Activated CD4-positive, alpha-beta T cell treated with anti-CD3 and anti-CD28 coated beads, Interleukin-2, amount 50 U/mL, for 24 hours (primary cell): ENCODE results near the gene DDX41.
A peak's percentile ranks its signal among the peaks of the same experiment; 100 is the strongest.
"Not testable (repeated sequence)": the region's sequence is repeated elsewhere in the genome, so short reads cannot be mapped to it uniquely, and the experiment has no call there.

Experiments used
- DNase-seq, 2 donors: peaks; one replicate each; pipeline ENCODE4 v3.0.0-alpha.2; 2020; ENCODE audit warnings: low read depth in 1 of 2, low spot score in 1 of 2

The DDX41 gene

DNA sequence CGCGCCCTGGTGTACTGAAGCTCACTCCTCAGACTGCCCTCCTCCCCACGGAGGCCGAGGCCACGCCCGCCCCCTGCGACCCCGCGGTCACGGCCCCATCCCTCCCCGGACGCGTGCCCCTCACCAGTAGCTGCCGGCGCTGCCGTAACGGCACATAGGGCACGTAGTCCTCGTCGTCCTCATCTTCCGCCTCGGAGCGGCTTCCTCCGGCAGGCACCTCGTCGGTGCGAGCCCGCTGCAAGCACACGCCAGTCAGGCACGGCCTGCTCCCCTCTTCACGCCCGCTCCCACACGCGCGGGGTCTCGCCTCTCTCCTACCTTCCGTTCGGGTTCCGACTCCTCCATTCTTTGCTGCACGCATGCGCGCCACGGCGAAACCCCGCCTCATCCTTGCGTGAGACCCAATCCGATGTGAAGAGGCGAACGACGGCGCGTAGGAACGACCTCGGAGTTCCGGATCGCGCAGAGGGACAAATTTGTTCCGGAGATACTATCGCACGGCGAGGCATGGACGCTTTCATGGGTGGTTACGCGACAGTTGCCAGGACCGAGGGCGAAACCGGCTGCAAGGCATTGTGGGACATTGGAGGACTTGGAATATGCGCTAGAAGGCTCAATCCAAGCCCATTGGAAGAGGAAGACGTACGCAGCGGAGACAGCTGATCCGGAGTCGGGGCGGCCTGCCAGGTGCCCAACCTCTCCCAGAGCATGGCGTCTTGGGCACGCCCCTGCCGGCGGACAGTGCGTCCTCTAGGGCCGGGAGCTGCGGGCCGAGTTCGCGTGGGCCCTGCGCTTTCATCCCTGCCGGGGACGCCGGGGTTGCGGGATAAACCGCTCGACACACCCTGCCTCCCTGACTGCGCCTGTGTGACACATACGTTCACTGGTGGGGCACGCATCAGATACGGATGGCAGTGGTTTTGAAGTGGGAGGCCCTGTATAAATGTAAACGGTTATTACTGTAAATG lies at the start of gene DDX41:
DDX41 (minus strand) TSS at position 361 of the 968 bp plus-strand sequence; CDS start at position 345, 16 bp downstream.
- DNase-seq = peak; percentile 93 to 94

DNA sequence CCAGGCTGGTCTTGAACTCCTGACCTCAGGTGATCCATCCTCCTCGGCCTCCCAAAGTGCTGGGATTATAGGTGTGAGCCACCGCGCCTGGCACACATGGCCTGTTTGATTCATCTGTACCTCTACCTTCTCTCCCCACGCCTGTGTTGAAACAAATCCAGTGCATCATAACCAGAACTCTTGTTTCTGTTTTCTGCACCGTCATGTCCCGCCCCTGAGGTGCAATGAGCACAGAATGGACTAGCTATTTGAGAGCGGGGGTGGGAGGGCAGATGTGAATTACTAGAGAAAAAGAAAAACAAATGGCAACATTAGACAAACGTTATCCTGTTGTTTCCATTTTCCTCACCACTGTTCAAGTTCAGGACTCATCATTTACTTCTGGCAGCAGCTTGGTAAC lies 48.3 kb upstream of the DDX41 start:
- no peak for DNase-seq

DNA sequence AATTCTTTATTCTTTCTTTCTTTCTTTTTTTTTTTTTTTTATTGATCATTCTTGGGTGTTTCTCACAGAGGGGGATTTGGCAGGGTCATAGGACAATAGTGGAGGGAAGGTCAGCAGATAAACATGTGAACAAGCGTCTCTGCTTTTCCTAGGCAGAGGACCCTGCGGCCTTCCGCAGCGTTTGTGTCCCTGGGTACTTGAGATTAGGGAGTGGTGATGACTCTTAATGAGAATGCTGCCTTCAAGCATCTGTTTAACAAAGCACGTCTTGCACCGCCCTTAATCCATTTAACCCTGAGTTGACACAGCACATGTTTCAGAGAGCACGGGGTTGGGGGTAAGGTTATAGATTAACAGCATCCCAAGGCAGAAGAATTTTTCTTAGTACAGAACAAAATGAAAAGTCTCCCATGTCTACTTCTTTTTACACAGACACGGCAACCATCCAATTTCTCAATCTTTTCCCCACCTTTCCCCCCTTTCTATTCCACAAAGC lies 42.7 kb upstream of the DDX41 start:
- not testable (repeated sequence) for DNase-seq

DNA sequence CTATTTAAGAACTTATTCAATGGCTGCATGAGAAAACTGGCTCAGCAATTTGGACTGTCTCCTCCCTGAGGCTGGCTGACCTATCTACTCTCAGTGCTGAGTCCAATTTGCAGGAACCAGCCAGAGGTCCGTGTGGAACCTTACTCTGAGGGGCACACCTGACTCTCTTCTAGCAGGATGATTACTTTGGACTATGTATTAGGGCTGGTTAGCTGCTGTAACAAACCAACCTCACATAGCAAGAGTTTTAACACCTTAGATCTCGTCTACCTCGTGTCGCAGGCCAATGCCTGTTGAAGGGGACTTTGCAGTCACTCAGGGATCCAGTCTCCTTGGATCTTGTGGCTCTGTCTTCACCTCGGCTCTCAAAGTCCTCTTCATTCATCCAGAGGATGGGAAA lies 41.0 kb upstream of the DDX41 start:
- DNase-seq = no peak

DNA sequence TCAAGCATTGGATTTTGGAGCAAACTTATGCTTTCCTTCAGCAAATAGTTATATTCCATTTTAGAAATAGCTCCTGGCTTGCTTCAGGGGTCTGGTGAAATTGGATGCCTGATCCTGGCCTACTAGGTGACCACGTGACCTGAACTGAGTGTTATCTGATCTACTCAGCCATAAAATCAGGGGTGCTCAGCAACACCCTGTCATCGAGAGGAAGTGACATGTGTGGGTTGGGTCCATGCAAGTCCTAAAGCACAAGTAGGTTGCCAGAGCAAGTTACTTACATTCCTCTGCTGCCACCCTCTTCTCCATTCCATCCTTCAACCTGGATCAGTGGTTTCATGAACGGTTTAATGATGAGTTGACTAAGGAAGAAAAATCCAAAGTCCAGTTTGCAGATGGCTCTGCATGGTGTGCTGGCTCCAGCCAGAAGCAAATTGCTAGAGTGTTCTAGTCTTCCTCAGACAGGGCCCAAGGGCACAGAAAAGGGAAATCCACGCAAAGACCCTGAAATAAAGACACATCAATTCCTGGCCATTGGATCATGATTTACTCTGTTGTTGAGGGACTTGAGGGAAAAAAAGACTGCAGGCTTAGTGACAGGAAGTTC lies 40.4 kb upstream of the DDX41 start:
- DNase-seq = no peak

DNA sequence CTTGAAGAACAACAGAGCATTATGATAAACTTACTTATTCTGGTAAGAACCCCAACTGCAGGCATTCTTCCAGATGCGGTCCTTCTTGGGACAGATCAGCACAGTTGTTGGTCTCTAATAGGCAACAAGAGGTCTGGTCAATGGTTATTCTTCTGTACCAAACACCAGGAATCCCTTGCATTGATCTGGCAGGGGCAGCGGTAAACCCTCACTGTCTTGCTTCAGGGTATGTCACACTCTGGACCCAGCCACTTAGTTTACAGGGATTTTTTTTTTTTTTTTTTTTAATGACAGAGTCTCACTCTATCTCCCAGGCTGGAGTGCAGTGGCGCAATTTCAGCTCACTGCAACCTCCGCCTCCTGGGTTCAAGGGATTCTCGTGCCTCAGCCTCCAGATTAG lies 38.9 kb upstream of the DDX41 start:
- no peak for DNase-seq

DNA sequence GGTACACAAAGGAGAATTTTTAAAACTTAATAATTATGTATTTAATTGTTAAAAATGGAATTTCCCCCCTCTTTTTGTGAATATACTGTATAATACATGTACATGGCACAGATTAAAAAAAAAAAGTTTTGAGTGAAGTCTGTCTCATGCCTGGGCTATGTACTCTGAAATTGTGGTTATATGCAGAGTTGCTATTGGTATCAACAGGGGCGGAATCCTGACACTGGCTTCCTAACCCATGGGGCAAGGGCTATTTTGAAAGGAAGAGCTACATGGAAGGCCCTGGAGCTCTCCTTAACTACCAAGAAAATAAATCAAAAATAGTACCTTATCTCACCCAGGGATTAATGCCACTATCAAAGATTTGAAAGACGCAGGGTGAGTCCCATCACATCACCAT lies 38.5 kb upstream of the DDX41 start:
- DNase-seq = no peak

DNA sequence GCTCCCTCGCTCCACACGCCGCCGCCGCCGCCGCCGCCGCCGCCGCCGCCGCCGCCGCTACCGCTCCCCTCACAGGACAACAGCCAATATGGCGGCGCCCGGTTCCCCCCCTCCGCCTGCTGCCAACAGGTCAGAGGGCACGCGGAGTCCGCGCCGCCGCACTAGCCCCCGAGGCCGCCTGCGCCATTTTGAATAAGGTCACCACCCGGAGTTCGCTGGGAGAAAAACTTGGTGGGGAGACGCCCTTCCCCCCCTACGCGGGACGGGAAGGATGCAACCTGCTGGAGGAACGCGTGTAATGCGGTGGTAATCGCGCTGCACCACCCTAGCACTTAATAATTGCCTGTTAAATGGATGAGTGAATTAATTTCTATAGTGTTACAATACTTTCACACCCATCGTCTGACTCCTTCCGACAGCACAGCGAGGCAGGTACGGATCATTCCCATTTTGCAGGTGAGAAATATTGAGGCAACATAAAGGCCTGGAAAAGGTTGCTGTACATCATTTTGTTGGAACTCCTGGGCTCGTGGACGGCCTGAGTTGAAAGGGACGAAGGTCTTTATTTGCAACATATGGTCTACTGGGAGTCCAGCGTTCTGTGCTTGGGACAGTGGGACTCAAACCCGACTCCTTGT lies 37.8 kb upstream of the DDX41 start, which contains the start of gene FAM193B:
FAM193B (minus strand) TSS at position 90 of the 638 bp plus-strand sequence. CDS start 105 bp downstream, outside the sequence.
- DNase-seq = peak; percentile 91 to 94

DNA sequence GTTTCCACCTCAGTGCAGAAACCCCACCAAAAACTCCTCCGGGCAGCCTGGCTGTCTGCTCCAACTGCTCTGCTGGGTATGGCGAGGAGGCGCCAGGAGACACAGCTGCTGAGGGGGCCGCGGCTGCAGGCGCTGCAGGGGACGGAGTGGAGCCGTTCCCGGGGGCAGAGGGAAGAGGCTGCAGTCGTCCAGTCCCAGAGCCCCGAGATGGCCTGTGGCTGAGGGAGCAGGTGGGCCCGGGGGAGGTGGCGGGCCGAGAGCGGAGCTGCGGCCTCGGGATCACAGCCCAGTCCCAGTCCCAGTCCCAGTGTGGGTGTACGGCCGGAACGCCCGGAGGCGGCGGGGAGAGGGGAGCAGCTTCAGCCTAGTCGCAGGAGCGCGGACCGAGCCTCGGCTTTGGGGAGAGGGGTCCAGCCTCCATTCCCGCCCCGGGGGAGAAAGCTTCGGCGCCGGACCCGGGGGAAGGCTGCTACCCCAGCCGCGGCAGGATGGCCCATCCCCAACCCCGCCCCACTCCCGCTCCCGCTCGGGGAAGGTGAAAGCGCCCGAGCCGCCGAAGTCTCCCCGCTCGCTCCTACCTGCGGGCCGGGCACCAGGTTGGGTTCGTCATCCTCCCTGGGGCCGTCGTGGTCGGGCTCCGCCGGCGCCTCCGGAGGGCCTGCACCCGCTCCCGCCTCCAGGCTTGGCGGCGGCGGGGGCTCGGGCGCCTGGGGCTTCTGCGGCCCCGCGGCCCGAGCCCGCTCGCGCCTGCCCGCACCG lies 37.1 kb upstream of the DDX41 start:
- DNase-seq = peak; percentile 10 to 25

DNA sequence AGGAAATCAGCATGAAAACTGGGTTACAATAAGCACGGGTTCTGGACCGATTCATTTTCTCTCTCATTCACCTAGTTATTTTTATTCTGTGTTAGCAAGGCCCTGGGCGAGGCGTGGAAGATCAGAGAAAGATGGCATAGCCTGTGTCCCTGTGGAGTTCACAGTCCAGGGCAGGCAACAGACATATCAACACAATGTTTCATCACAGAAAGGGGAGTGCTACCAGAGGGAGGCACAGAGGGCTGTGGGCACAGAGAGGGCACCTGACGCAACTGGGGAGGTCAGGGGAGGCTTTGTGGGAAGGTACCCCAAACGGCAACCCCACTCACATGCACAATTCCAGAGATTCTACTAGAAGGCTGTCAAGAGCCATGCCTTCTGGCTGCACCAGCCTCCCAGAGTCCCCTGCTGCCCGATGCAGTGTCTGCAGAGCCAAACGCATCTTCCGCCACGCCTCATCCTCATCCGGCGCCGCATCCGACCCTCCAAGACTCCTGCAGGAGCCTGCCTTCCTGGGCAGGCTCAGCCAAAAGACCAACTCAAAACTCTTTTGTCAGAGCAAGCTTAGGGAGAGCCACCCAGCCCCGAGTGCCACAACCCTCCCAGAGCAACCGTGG lies 36.2 kb upstream of the DDX41 start:
- no peak for DNase-seq

DNA sequence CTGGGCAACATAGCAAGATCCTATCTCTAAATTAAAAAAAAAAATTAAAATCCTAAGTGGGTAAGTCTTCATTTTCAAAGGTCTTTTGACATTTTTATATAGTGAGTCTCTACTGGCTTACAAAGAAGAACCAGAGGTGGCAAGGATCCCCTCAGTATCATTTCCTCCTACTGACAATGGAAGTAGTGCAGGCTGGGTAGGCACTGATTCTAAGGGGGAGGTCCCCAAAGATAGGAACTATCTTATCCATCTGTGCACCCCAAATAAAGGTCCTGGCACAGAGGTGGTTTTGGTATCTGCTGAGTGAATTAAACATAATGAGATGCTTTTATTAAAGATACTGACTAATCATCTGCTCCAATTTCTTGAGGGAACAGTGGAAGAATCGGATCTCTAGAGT lies 33.4 kb upstream of the DDX41 start:
- no peak for DNase-seq

DNA sequence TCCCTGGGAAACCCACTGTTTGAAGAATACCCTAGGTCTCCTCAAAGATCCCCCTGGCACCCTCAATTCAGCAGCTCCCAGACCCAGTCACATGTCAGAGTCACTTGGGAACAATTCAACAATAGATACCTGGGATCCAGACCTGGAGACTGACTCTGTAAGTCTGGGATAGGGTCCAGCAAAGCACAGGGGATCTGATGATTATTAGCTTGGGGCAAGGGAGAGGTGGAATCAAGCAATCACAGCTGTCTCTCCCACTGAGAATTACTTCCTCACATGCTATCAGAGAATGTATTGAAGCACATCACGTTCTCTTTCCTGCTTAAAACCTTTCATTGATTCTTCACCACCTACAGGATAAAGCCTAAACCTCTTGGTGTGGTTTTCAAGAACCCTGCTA lies 31.7 kb upstream of the DDX41 start:
- DNase-seq = no peak

DNA sequence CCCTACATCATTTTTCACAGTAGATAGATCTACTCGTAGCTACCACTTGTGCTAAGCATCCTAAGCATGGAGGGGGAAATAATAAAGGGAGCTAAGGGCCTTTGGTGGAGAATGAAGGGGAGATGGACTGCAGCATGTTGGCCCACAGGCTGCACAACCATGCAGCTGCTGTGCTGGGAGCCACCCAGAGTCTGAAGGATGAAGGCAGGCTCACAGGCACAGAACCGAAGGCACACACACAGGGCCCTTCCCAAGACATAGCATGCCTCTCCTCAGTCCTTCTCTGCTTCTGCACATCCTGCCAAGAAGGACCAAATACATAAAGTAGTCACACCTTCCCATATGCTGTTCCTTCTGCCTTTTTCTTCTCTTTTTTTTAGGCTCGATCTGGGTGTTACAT lies 31.0 kb upstream of the DDX41 start:
- no peak for DNase-seq

DNA sequence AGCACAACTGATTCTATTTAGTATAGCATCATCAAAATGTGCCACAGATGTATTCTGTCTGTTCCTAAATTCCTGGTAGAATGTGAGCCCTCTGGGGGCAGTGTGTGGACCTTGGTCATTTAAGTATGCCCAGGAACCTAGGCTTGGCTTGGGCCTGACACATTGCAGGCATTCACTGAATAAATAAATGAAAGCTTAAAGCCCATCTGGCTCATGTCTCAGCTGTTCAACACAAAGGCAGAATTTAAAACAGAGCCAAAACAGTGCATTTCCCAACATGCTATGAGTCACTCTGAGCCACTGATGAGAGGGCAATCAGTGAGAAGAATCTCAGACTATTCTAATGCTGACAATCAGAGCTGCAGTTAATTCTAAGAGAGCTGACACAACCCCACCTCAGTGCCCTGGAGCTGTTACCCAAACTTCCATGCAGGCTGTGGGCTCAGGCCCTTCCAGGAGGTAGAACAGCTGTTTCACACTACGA lies 29.5 kb upstream of the DDX41 start:
- DNase-seq = no peak

DNA sequence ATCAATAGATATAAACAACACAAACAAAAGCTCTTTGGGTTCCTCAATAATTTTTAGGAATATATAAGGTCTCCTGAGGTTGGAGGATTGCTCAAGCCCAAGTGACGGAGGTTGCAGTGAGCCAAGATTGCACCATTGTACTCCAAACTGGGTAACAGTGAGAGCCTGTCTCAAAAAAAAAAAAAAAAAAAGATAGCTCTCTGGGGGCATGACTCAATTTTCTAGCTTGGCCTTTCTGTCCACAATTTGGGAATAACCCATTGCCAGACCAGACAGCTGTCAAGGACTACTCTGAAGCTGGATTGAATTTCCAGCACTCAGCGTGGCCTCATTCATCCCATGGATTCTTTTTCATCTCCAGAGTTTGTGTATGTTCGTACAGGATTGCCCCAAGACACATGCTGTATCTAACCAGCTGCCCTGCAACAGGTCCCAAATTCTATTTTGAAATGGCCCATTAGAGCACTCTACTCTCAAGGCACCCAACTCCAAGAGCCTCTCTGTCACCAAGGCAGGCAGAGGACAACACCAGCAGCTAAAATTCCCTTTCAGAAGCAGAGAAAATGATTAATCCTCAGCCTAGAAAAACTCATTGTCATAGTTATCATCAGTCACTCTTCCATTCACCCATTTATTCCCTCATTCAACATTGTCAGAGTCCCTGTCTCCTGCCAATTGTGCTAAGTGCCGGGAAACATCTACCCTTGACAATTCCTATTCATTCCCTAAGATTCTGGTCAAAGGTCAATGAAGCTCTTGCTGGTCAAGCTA lies 28.9 kb upstream of the DDX41 start:
- no peak for DNase-seq

DNA sequence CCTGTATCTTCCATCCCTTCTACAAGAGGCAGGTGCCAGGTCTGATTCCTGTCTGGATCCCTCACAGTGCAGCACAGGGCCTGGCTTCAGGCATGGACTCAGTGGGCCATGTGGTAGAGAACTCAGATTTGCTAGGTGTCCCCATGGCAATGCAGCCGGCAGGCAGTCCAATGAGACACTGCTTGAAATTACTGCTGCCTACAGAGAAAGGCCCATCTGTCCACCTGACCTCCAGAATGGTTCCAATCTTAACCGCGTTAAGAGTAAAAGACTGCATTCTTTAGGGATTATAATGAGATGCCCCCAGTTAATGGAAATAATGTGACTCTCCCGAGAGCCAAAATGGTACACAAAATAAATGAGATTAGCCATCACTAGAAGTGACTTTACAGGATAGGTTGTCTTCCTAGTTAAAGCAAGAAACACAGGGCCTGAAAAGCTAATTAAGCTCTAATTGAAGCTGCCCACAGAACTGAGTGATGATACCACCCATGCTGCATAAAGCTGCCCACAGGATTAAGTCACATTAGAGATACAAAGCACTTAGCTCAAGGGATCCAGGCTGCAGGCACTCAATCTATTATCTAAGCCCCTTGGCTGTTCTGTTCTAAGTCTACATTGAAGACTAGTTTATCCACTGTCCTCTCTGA lies 26.2 kb upstream of the DDX41 start:
- no peak for DNase-seq

DNA sequence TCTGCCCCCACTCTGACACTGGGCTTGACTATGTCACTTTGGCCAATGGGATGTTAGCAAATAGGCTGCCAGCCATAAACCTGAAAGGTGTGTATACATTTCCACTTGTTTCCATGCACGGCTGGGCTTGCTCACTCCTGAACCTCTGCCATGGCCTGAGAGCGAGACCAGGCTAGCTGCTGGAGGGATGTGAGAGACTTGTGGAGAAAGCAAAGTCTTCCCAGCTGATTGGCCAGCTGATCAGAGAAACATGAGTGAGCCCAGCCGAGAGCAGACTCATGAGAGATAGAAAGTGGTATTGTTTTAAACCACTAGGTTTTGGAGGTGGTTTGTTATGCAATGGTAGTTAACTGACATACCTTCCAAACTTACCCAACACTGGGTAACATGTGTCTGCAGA lies 23.7 kb upstream of the DDX41 start:
- DNase-seq = no peak

DNA sequence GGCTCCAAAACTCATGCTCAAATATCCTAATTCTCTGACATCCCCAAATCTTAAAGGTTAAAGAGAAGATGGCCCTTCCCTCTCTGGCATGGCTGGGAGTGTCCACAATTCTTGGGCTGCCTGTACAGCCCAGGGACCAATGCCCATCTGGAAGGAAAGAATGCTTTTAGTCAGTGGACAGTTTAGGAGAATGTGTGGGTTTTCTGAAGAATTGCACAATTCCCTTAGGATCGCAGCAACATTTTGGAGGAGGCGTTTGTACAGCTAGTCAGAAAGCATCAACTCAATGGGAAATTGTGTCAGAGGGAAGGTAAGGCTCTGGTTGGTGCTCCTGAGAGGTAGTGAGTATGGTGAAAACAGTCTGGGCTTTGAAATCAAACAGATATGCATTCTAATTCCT lies 22.6 kb upstream of the DDX41 start:
- no peak for DNase-seq

DNA sequence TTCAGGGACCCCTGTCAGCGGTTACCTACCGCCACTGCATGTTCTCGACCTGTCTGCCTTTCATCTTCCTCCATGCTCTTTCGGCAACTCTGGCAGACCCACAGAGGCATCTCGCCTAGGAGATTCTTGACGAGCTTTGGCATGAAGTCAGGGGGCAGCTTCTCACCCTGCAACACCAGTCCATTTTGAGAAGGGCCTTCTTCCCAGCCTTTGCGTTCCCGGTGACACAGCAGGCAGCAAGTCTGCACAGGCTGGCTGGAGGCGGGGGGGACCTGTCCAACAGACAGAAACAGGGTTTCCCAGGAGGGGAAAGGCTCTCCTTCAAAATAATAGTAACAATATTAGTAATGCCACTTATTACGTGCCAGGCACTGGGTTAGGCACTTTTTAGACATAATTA lies 22.1 kb upstream of the DDX41 start:
- DNase-seq = no peak
